CD4-positive, alpha-beta T cell (primary cell): ENCODE measurements around the gene TMIGD2. TPM values are rescaled to one million over a fixed set of nuclear protein-coding genes. Genes with fewer than 3 reads are reported as not detected.
A peak's percentile ranks its signal among the peaks of the same experiment; 100 is the strongest.

Experiments used
- ATAC-seq: fragments of 200-7000 bp; cut with Tn5 transposase; one replicate; pipeline ENCODE4 v1.10.0; 2022; ENCODE audit warnings: mild to moderate bottlenecking; ENCODE audit not compliant: poor library complexity
- CTCF ChIA-PET: fragments of 350-600 bp; sonication (Branson Sonifier 250); formaldehyde crosslinking; loops from one replicate; lab custom pipeline; 2021; ENCODE audit warnings: antibody characterized with exemption, inconsistent platforms; lab: Charles Lee
- POLR2A ChIA-PET: fragments of 350-600 bp; sonication (Branson Sonifier 250); formaldehyde crosslinking; loops from one replicate; lab custom pipeline; 2021; ENCODE audit warnings: antibody characterized with exemption, inconsistent platforms; lab: Charles Lee
- DNase-seq, 14 experiments: peaks; one replicate each; pipeline ENCODE4 v3.0.0-alpha.2; 2013 to 2020; ENCODE audit warnings: mixed read lengths in 2 of 14
- H3K27ac ChIP-seq, 2 donors: one replicate each; pipeline versions ENCODE4 v1.5.1 to v1.7.0; 2013; ENCODE audit warnings: low read length in 2 of 2, low read depth in 1 of 2, mild to moderate bottlenecking in 1 of 2
- H3K27me3 ChIP-seq, 2 experiments: 1 replicate in 1 of 2; 2 replicates in 1 of 2; pipeline versions ENCODE4 v1.6.1 to v1.7.0; 2013; ENCODE audit warnings: low read length in 2 of 2, control low read depth in 1 of 2, mild to moderate bottlenecking in 1 of 2, moderate library complexity in 1 of 2; ENCODE audit not compliant: insufficient read depth in 2 of 2, control insufficient read depth in 1 of 2
- H3K36me3 ChIP-seq: one replicate; pipeline ENCODE4 v1.6.1; 2013; ENCODE audit warnings: low read length, control low read depth; ENCODE audit not compliant: insufficient read depth
- H3K4me1 ChIP-seq: one replicate; pipeline ENCODE4 v1.6.1; 2013; ENCODE audit warnings: low read length, control low read depth; ENCODE audit not compliant: insufficient read depth
- H3K4me3 ChIP-seq: one replicate; pipeline ENCODE4 v1.5.1; 2013; ENCODE audit warnings: mild to moderate bottlenecking, low read length, moderate library complexity
- H3K9me3 ChIP-seq, 2 experiments: 1 replicate in 1 of 2; 2 replicates in 1 of 2; pipeline versions ENCODE4 v1.6.1 to v1.7.0; 2013; ENCODE audit warnings: low read length in 2 of 2, mild to moderate bottlenecking in 2 of 2, control low read depth in 1 of 2, moderate library complexity in 1 of 2; ENCODE audit not compliant: control insufficient read depth in 1 of 2, insufficient read depth in 1 of 2
- H3K27ac Mint-ChIP-seq: one replicate; pipeline ENCODE4 v1.8.0; 2020; ENCODE audit warnings: mixed read lengths
- H3K27me3 Mint-ChIP-seq: one replicate; pipeline ENCODE4 v1.8.0; 2021; ENCODE audit warnings: mixed read lengths
- H3K36me3 Mint-ChIP-seq: one replicate; pipeline ENCODE4 v1.8.0; 2021; ENCODE audit warnings: low read depth, mixed read lengths
- H3K4me1 Mint-ChIP-seq: one replicate; pipeline ENCODE4 v1.8.0; 2021; ENCODE audit warnings: low read depth, mixed read lengths
- H3K4me3 Mint-ChIP-seq: one replicate; pipeline ENCODE4 v1.8.0; 2020; ENCODE audit warnings: mild to moderate bottlenecking, mixed read lengths
- H3K9me3 Mint-ChIP-seq: one replicate; pipeline ENCODE4 v1.8.0; 2020; ENCODE audit warnings: mixed read lengths
- intact Hi-C, 2 experiments: fragments of 100-400 bp; cut with DNase I in 1 of 2; cut with micrococcal nuclease in 1 of 2; formaldehyde crosslinking; loops; one replicate each; pipeline versions ENCODE4 v1.15.1 to v1.9.0; 2023 to 2025; cut with DNase I, micrococcal nuclease
- total RNA-seq, 174 experiments: library from RNA in 2 of 174; stranded (reverse) in 2 of 174; gene quantifications; one replicate each; pipeline ENCODE4 v1.2.3 and lab custom pipeline; 2021 to 2026
- TF ChIP-seq, protein P1 (sequence below): fragments of 200-600 bp; IDR thresholded peaks from one replicate; pipeline ENCODE4 v1.8.0; 2022; ENCODE audit warnings: antibody characterized with exemption, mild to moderate bottlenecking

The TMIGD2 gene
- total RNA-seq, 2 experiments from 2014 or later = 17.6 to 20.9 TPM

DNA sequence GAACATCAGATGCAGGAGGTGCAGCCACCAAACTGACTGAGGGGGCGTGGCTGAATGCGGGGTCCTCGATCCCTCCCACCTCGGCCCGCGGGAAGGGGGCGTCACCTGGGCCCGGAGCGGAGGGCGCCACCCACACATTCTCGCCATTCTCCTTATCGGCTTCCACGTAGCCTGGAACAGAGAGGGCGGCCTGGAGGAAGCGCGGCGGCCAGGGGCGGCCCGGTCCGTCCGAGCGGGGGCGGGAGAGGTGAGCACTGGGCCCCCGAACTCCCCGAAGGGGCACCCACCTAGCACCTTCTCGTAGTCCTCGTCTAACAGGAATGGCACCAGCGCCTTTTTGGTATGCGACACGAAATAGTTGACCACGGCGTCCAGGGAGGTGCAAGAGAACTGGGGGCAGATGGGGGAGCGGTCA, 24.7 kb upstream of the TMIGD2 start:
- DNase-seq (peak in 4 of 14 experiments; percentile 19 to 59 (median 44)), ATAC-seq (no peak)
- no peak overlapping the region for H3K27ac Mint-ChIP-seq
- Histone ChIP-seq H3K27me3 (no peaks in the 10 kb centered on the region), H3K4me1 (peaks cover 31% of the 10 kb centered on the region), H3K27ac (no peak overlapping the region), H3K4me3 (peak overlapping the region; percentile 52), H3K36me3 (no peaks in the 10 kb centered on the region), H3K9me3 (peaks cover 0 to 8% of the 10 kb centered on the region in 2 experiments)
- ChIA-PET CTCF (no interaction called here), POLR2A (no interaction called here)
- TF ChIP-seq, protein P1, sequence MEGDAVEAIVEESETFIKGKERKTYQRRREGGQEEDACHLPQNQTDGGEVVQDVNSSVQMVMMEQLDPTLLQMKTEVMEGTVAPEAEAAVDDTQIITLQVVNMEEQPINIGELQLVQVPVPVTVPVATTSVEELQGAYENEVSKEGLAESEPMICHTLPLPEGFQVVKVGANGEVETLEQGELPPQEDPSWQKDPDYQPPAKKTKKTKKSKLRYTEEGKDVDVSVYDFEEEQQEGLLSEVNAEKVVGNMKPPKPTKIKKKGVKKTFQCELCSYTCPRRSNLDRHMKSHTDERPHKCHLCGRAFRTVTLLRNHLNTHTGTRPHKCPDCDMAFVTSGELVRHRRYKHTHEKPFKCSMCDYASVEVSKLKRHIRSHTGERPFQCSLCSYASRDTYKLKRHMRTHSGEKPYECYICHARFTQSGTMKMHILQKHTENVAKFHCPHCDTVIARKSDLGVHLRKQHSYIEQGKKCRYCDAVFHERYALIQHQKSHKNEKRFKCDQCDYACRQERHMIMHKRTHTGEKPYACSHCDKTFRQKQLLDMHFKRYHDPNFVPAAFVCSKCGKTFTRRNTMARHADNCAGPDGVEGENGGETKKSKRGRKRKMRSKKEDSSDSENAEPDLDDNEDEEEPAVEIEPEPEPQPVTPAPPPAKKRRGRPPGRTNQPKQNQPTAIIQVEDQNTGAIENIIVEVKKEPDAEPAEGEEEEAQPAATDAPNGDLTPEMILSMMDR = no peak
- H3K27me3 Mint-ChIP-seq = no peaks in the 10 kb centered on the region
- H3K36me3 Mint-ChIP-seq = peaks cover 4% of the 10 kb centered on the region
- H3K4me1 Mint-ChIP-seq = peaks cover 25% of the 10 kb centered on the region
- H3K9me3 Mint-ChIP-seq = no peaks in the 10 kb centered on the region
- intact Hi-C loops = loop anchor here in 1 of 2 experiments (2.0 to 5.0 kb wide), 4 partner anchors 22 to 145 kb away; partner anchors contain the start of genes FSD1, HDGFL2, UBXN6 and YJU2
- peak overlapping the region; percentile 90 for H3K4me3 Mint-ChIP-seq

DNA sequence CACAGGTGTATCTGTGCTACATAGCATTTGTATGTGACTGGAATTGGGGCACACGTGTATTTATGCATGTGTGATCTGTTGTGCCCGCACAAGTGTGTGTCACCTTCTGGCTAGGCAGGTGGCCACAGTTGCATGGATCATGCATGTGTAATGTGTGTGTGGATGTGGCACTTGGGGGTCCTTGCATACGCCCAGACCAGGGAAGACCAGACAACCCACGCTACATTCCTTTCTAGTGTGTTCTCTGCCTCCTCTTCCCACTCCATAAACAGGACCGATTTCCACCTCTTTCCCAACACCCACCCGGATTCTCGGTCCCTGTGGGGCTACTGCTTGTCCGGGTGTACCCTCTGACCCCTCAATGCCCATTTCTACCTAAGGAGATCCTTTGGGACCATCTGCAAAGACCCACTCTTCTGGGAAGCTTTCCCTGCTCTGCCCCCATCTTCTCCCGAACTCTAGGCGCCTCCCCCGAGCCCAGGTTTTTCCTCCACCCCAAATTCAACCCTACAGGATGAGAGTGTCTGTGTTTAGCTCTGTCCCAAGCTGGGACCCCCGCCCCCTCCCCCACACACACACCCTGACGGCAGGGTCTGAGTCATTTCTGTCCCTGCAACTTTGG, 24.1 kb upstream of the TMIGD2 start:
- intact Hi-C loops = loop anchor here in 1 of 2 experiments (2.0 to 5.0 kb wide), 4 partner anchors 22 to 146 kb away; partner anchors contain the start of genes FSD1, HDGFL2, UBXN6 and YJU2
- ATAC-seq = no peak
- TF ChIP-seq, protein P1 = no peak
- peak overlapping the region; percentile 27 for H3K27ac Mint-ChIP-seq
- Histone ChIP-seq H3K36me3 (no peaks in the 10 kb centered on the region), H3K9me3 (peaks cover 0 to 8% of the 10 kb centered on the region in 2 experiments), H3K27me3 (no peaks in the 10 kb centered on the region), H3K4me1 (peaks cover 31% of the 10 kb centered on the region), H3K4me3 (peak overlapping the region; percentile 52), H3K27ac (no peak overlapping the region)
- peaks cover 25% of the 10 kb centered on the region for H3K4me1 Mint-ChIP-seq
- ChIA-PET POLR2A (no interaction called here), CTCF (no interaction called here)
- no peaks in the 10 kb centered on the region for H3K9me3 Mint-ChIP-seq
- H3K36me3 Mint-ChIP-seq = peaks cover 4% of the 10 kb centered on the region
- H3K4me3 Mint-ChIP-seq = peak overlapping the region; percentile 77
- H3K27me3 Mint-ChIP-seq = no peaks in the 10 kb centered on the region
- peak in 1 of 14 experiments; percentile 21 for DNase-seq

DNA sequence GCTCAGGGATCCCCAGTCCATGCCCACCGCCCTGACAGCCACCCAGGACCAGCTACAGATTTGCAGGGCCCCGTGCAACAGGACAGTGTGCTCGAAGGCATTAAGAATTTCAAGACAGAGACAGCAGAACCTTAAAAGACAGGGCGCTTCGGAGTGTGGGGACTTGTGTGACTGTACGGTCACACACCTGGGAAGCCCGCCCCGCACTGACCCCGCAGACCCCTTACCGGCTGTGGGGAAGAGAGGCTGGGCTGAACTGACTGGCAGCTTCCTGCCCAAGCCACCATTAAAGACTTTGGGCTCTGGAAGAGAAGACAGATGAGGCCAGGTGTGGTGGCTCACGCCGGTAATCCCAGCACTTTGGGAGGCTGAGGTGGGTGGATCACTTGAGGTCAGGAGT, 22.0 kb upstream of the TMIGD2 start:
- H3K27ac Mint-ChIP-seq = no peak overlapping the region
- H3K36me3 Mint-ChIP-seq = peaks cover 4% of the 10 kb centered on the region
- Histone ChIP-seq H3K36me3 (no peaks in the 10 kb centered on the region), H3K9me3 (peaks cover 0 to 8% of the 10 kb centered on the region in 2 experiments), H3K27me3 (no peaks in the 10 kb centered on the region), H3K4me3 (no peak overlapping the region), H3K27ac (no peak overlapping the region), H3K4me1 (peaks cover 28% of the 10 kb centered on the region)
- H3K4me3 Mint-ChIP-seq = no peak overlapping the region
- peaks cover 2% of the 10 kb centered on the region for H3K9me3 Mint-ChIP-seq
- peaks cover 25% of the 10 kb centered on the region for H3K4me1 Mint-ChIP-seq
- ChIA-PET CTCF (interaction anchor here (0.9 kb wide), 1 partner anchor 77 kb away, joined by 3 read pairs; the partner anchor contains the start of gene YJU2), POLR2A (no interaction called here)
- TF ChIP-seq, protein P1 = no peak
- no peak for DNase-seq
- no peak for ATAC-seq
- intact Hi-C loops = no loop called here
- H3K27me3 Mint-ChIP-seq = no peaks in the 10 kb centered on the region
